Fibroblast of peridontal ligament (primary cell): Measurements from ENCODE around the gene PARP3.

Experiments used
- DNase-seq: peaks from one replicate; pipeline ENCODE4 v3.0.0-alpha.2; 2010; ENCODE audit errors: extremely low read depth

PARP3 gene

GRCh38 chr3:51934139-51934850 lies 7.9 kb upstream of the PARP3 start:
- no peak for DNase-seq

DNA sequence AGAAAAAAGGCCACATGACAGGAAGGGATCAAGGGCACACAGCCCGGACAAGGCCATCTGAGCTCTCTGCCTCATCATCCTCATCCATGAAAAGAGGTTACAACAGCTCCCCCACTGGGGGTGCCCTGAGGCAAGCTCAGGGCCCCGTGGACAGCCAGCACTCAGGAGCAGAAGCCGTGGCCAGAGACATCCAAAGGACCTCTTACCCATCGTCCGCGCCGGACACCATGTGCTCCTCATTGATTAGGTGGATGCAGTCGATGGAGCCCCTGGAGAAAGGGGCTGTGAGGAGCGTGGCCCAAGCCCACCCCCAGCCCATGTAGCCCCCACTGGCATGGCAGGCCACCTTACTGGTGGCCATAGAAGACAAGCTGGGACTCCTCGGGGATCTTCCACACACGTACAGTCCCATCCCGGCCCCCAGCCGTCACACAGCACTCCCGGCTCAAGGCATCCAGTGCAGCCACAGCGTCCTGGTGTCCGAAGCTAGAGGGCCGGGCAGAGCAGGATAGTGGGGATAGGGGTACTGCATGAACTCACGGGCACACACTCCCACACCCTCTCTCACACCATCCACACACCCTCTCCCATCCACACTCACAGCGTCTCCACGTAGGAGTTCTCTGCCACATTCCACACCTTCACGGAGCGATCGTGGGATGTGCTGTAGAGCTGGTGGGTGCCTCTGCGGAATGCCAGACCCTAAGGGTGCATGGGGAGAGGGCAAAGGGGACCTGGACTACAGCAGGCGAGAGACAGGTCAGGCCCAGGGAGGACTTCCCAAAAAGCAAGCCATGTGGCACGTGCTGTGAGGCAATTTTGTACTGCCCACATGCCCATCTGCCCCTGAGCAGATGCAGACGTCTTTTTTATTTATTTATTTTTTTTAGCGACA lies 6.9 kb upstream of the PARP3 start:
- DNase-seq: no peak

GRCh38 chr3:51935886-51936755 lies 6.0 kb upstream of the PARP3 start:
- no peak for DNase-seq

DNA sequence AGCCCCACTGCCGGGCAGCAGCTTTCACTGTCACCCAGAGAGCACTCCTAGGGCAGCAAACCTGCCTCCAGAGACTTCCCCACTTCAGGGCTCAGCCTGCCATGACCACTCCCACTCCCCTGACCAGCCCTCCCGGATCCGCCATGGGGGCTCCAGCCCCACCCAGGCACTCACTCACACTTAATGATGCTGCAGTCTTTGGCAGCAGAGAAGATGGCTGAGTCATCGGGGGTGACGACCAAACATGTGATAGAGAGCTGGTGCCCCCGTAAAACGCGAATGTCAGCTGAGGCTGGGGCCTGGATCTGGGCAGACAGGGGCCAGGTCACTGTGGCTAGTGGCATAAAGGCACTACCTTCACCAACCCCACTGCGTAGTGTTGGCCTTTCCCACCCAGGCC lies 5.1 kb upstream of the PARP3 start:
- DNase-seq: no peak

GRCh38 chr3:51937611-51938450 lies 4.3 kb upstream of the PARP3 start:
- no peak for DNase-seq

GRCh38 chr3:51938780-51939425 lies 3.3 kb upstream of the PARP3 start:
- no peak for DNase-seq

GRCh38 chr3:51940648-51941462 lies 1.3 kb upstream of the PARP3 start:
- DNase-seq: peak; percentile 42

GRCh38 chr3:51941463-51941797 lies 733 bp upstream of the PARP3 start:
- no peak for DNase-seq

- peak; percentile 62 for DNase-seq
Measured at GRCh38 chr3:51942603-51943450, 664 bp downstream of the PARP3 start.

GRCh38 chr3:51943451-51944391 lies 1.6 kb downstream of the PARP3 start:
- no peak for DNase-seq

DNA sequence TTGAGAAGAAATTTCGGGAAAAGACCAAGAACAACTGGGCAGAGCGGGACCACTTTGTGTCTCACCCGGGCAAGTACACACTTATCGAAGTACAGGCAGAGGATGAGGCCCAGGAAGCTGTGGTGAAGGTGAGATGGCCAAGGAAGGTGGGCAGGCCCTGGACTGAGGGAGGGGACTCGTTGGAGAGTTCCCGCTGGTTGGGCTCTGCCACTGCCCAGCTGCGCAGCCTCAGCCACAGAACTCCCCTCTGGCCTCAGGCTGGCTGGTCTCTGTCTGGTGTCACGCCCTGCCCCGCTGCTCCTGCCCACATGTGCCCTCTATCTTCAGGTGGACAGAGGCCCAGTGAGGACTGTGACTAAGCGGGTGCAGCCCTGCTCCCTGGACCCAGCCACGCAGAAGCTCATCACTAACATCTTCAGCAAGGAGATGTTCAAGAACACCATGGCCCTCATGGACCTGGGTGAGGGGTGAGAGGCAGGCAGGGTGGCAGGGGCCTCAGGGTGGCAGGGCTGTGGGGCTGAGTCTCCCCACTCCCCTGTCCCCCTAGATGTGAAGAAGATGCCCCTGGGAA lies 2.4 kb downstream of the PARP3 start:
- no peak for DNase-seq

GRCh38 chr3:51945031-51945840 lies 3.1 kb downstream of the PARP3 start:
- no peak for DNase-seq

GRCh38 chr3:51945926-51946705 lies 4.0 kb downstream of the PARP3 start:
- no peak for DNase-seq

DNA sequence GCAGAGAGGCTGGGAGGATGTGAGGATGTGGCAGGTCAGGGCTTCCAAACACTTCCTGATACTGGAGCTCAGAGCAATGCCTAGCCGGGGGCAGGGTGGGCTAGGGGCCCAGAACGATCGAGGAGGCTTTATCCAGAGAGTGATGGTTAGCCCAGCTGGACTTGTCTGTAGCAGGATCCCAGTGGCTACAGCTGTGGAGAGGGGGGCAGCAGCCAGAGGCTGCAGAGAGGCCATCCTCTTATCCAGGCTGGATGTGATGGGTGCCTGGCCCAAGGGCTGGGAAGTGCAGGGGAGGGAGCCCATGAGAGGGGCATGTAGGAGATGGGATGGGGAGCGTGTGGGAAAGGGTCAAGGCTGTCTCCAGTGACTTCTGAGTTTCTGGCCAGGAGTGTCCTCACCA lies 4.6 kb downstream of the PARP3 start:
- DNase-seq: no peak

- DNase-seq: no peak
Measured at GRCh38 chr3:51947215-51947900, 5.2 kb downstream of the PARP3 start.
